ENCODE measurements around the gene FYB1. TPM values are rescaled to one million over a fixed set of nuclear protein-coding genes. Genes with fewer than 3 reads are reported as not detected.

FYB1 gene
- total RNA-seq, 1 experiment from 2014 or later = 0.52 TPM

- Mint-ChIP-seq H3K36me3 (no peaks in the 10 kb centered on the region), H3K4me3 (no peak overlapping the region), H3K27ac (no peak overlapping the region), H3K27me3 (ENCODE audit: low read depth) (no peaks in the 10 kb centered on the region), H3K9me3 (no peaks in the 10 kb centered on the region), H3K4me1 (no peaks in the 10 kb centered on the region)
- ChIA-PET CTCF (no interaction called here), POLR2A (no interaction called here)
- DNase-seq (ENCODE audit: low spot score) = no peak
- TF ChIP-seq SMAD3 (CRISPR knock-in tag; IDR thresholded peaks at IDR 0.05; ENCODE audit: borderline replicate concordance) (no peak), TEAD1 (CRISPR knock-in tag; IDR thresholded peaks at IDR 0.05) (no peak), ZNF396 (CRISPR knock-in tag; IDR thresholded peaks at IDR 0.05; ENCODE audit: borderline replicate concordance) (no peak), HMGA2 (CRISPR knock-in tag; IDR thresholded peaks at IDR 0.05) (no peak), ATF1 (CRISPR knock-in tag; IDR thresholded peaks at IDR 0.05) (no peak), GABPB1 (CRISPR knock-in tag; IDR thresholded peaks at IDR 0.05) (no peak), NR3C1 (CRISPR knock-in tag; conservative IDR thresholded peaks at IDR 0.05; ENCODE audit: low read depth) (no peak), GRHL2 (CRISPR knock-in tag; IDR thresholded peaks at IDR 0.05; ENCODE audit: insufficient replicate concordance, severe bottlenecking) (no peak)
- TF ChIP-seq, protein P1, sequence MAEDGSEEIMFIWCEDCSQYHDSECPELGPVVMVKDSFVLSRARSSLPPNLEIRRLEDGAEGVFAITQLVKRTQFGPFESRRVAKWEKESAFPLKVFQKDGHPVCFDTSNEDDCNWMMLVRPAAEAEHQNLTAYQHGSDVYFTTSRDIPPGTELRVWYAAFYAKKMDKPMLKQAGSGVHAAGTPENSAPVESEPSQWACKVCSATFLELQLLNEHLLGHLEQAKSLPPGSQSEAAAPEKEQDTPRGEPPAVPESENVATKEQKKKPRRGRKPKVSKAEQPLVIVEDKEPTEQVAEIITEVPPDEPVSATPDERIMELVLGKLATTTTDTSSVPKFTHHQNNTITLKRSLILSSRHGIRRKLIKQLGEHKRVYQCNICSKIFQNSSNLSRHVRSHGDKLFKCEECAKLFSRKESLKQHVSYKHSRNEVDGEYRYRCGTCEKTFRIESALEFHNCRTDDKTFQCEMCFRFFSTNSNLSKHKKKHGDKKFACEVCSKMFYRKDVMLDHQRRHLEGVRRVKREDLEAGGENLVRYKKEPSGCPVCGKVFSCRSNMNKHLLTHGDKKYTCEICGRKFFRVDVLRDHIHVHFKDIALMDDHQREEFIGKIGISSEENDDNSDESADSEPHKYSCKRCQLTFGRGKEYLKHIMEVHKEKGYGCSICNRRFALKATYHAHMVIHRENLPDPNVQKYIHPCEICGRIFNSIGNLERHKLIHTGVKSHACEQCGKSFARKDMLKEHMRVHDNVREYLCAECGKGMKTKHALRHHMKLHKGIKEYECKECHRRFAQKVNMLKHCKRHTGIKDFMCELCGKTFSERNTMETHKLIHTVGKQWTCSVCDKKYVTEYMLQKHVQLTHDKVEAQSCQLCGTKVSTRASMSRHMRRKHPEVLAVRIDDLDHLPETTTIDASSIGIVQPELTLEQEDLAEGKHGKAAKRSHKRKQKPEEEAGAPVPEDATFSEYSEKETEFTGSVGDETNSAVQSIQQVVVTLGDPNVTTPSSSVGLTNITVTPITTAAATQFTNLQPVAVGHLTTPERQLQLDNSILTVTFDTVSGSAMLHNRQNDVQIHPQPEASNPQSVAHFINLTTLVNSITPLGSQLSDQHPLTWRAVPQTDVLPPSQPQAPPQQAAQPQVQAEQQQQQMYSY (CRISPR knock-in tag; IDR thresholded peaks at IDR 0.05) = no peak
- no peak for ATAC-seq
Measured at GRCh38 chr5:39257554-39257953, 38.2 kb upstream of the FYB1 start.

- ChIA-PET CTCF (no interaction called here), POLR2A (no interaction called here)
- no peak for ATAC-seq
- no peaks in the 10 kb centered on the region for H3K27me3 Mint-ChIP-seq (ENCODE audit: low read depth)
- TF ChIP-seq, protein P2, sequence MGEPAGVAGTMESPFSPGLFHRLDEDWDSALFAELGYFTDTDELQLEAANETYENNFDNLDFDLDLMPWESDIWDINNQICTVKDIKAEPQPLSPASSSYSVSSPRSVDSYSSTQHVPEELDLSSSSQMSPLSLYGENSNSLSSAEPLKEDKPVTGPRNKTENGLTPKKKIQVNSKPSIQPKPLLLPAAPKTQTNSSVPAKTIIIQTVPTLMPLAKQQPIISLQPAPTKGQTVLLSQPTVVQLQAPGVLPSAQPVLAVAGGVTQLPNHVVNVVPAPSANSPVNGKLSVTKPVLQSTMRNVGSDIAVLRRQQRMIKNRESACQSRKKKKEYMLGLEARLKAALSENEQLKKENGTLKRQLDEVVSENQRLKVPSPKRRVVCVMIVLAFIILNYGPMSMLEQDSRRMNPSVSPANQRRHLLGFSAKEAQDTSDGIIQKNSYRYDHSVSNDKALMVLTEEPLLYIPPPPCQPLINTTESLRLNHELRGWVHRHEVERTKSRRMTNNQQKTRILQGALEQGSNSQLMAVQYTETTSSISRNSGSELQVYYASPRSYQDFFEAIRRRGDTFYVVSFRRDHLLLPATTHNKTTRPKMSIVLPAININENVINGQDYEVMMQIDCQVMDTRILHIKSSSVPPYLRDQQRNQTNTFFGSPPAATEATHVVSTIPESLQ (CRISPR knock-in tag; IDR thresholded peaks at IDR 0.05) = no peak
- TF ChIP-seq OVOL2 (CRISPR knock-in tag; IDR thresholded peaks at IDR 0.05; ENCODE audit: borderline replicate concordance) = no peak
- no peak for TF ChIP-seq ZNF121 (CRISPR knock-in tag; IDR thresholded peaks at IDR 0.05)
- no peak for TF ChIP-seq JAZF1 (CRISPR knock-in tag; IDR thresholded peaks at IDR 0.05)
- no peak for TF ChIP-seq NR1H2 (CRISPR knock-in tag; IDR thresholded peaks at IDR 0.05)
- TF ChIP-seq ETV6 (CRISPR knock-in tag; IDR thresholded peaks at IDR 0.05) = no peak
- TF ChIP-seq NFATC4 (CRISPR knock-in tag; IDR thresholded peaks at IDR 0.05) = no peak
- TF ChIP-seq, protein P1 (CRISPR knock-in tag; IDR thresholded peaks at IDR 0.05) = no peak
- TF ChIP-seq SOX15 (CRISPR knock-in tag; IDR thresholded peaks at IDR 0.05) = no peak
- no peak for TF ChIP-seq ZNF317 (CRISPR knock-in tag; IDR thresholded peaks at IDR 0.05; ENCODE audit: borderline replicate concordance, low read depth)
- TF ChIP-seq CREM (CRISPR knock-in tag; IDR thresholded peaks at IDR 0.05) = no peak
- TF ChIP-seq FOXJ3 (CRISPR knock-in tag; IDR thresholded peaks at IDR 0.05; ENCODE audit: borderline replicate concordance) = no peak
- TF ChIP-seq RORB (CRISPR knock-in tag; IDR thresholded peaks at IDR 0.05) = no peak
- no peak overlapping the region for H3K4me3 Mint-ChIP-seq
- H3K4me1 Mint-ChIP-seq = no peaks in the 10 kb centered on the region
- H3K27ac Mint-ChIP-seq = no peak overlapping the region
- no peak for DNase-seq (ENCODE audit: low spot score)
- no peaks in the 10 kb centered on the region for H3K36me3 Mint-ChIP-seq
- H3K9me3 Mint-ChIP-seq = no peaks in the 10 kb centered on the region
Measured at GRCh38 chr5:39256477-39257235, 37.3 kb upstream of the FYB1 start.

Measured in WTC11 (cell line).